HCT116 (cell line): Measurements from ENCODE around the gene ATP1B4. TPM values are rescaled to one million over a fixed set of nuclear protein-coding genes. Genes with fewer than 3 reads are reported as not detected.

Experiments
- ATAC-seq: fragments of 200-7000 bp; cut with Tn5 transposase; 2 replicates; pipeline ENCODE4 v1.9.1; 2020; ENCODE audit warnings: mild to moderate bottlenecking, moderate library complexity
- BruUV-seq: library from RNA; stranded (reverse); fragments of 400-500 nt; replicated peaks from 2 replicates; lab custom pipeline; 2021; lab: Mats Ljungman, UMichigan
- CTCF ChIA-PET: fragments of 300-600 bp; sonication (Branson Sonifier 250); formaldehyde crosslinking; loops from one replicate; lab custom pipeline; 2021; ENCODE audit warnings: antibody characterized with exemption; lab: Charles Lee
- POLR2A ChIA-PET: fragments of 300-600, 350-600 bp; sonication (Branson Sonifier 250); formaldehyde crosslinking; loops from one replicate; lab custom pipeline; 2021; ENCODE audit warnings: antibody characterized with exemption; lab: Charles Lee
- RAD21 ChIA-PET, 2 experiments: fragments of 300-600 bp; sonication (Branson Sonifier 250); formaldehyde crosslinking; loops; one replicate each; lab custom pipeline; 2023; ENCODE audit warnings: low total read pairs in 2 of 2; ENCODE audit not compliant: uncharacterized antibody in 2 of 2, unreplicated experiment in 2 of 2, low non-redundant PET in 1 of 2; lab: Charles Lee
- DNase-seq: peaks from one replicate; pipeline ENCODE4 v3.0.0-alpha.2; 2010; ENCODE audit warnings: low read depth, low spot score
- H2AFZ ChIP-seq: fragments of 200-600 bp; shearing (Covaris generic), sonication (generic); 2 replicates; pipeline ENCODE4 v1.6.1; 2017; ENCODE audit warnings: low read depth, mixed run types, mixed read lengths, antibody characterized with exemption, low read length; ENCODE audit not compliant: poor library complexity, severe bottlenecking
- H3K27ac ChIP-seq: 2 replicates; pipeline ENCODE4 v1.5.1; 2012; ENCODE audit warnings: low read depth, low read length
- H3K27me3 ChIP-seq: fragments of 200-600 bp; sonication (generic); 2 replicates; pipeline ENCODE4 v1.6.1; 2016; ENCODE audit warnings: mixed run types, low read length, mixed read lengths; ENCODE audit not compliant: insufficient read depth
- H3K36me3 ChIP-seq, 2 experiments: fragments of 200-500 bp in 1 of 2; fragments of 200-600 bp in 1 of 2; sonication (Bioruptor generic) in 1 of 2; sonication (generic) in 1 of 2; 2 replicates each; pipeline versions ENCODE4 v1.5.1 to v1.6.1; 2014 to 2016; ENCODE audit warnings: low read length in 2 of 2, inconsistent platforms in 1 of 2, mixed read lengths in 1 of 2, mixed run types in 1 of 2; ENCODE audit not compliant: insufficient read depth in 2 of 2, control insufficient read depth in 1 of 2
- H3K4me1 ChIP-seq, 2 experiments: fragments of 200-600 bp in 1 of 2; sonication (generic) in 1 of 2; 2 replicates each; pipeline versions ENCODE4 v1.5.1 to v1.6.1; 2012 to 2017; ENCODE audit warnings: low read length in 2 of 2, inconsistent platforms in 1 of 2, mild to moderate bottlenecking in 1 of 2, mixed read lengths in 1 of 2, mixed run types in 1 of 2, moderate library complexity in 1 of 2; ENCODE audit not compliant: insufficient read depth in 2 of 2, control insufficient read depth in 1 of 2
- H3K4me2 ChIP-seq: fragments of 200-600 bp; sonication (generic); 2 replicates; pipeline ENCODE4 v1.6.1; 2017; ENCODE audit warnings: mixed run types, low read length, mixed read lengths
- H3K4me3 ChIP-seq, 2 experiments: fragments of 200-600 bp in 1 of 2; sonication (generic) in 1 of 2; replicated peaks in 1 of 2; 2 replicates each; pipeline ENCODE4 v1.5.1; 2011 to 2016; ENCODE audit warnings: low read length in 2 of 2, control low read depth in 1 of 2, low read depth in 1 of 2, mild to moderate bottlenecking in 1 of 2, mixed read lengths in 1 of 2, mixed run types in 1 of 2
- H3K79me2 ChIP-seq: fragments of 200-600 bp; sonication (generic); 2 replicates; pipeline ENCODE4 v1.6.1; 2017; ENCODE audit warnings: mild to moderate bottlenecking, mixed run types, low read length, moderate library complexity, mixed read lengths; ENCODE audit not compliant: insufficient read depth
- H3K9ac ChIP-seq: fragments of 200-600 bp; sonication (generic); 2 replicates; pipeline ENCODE4 v1.6.1; 2016; ENCODE audit warnings: low read length, mixed read lengths
- H3K9me2 ChIP-seq: fragments of 200-600 bp; sonication (generic), shearing (Covaris generic); 2 replicates; pipeline ENCODE4 v1.6.1; 2017; ENCODE audit warnings: mixed run types, mild to moderate bottlenecking, moderate library complexity; ENCODE audit not compliant: insufficient read depth
- H3K9me3 ChIP-seq, 2 experiments: fragments of 200-500 bp in 1 of 2; fragments of 200-600 bp in 1 of 2; sonication (Bioruptor generic) in 1 of 2; sonication (generic) in 1 of 2; 2 replicates each; pipeline ENCODE4 v1.6.1; 2014 to 2017; ENCODE audit warnings: low read length in 2 of 2, mixed read lengths in 2 of 2, inconsistent platforms in 1 of 2, low read depth in 1 of 2, mild to moderate bottlenecking in 1 of 2, mixed run types in 1 of 2, moderate library complexity in 1 of 2; ENCODE audit not compliant: control insufficient read depth in 1 of 2, insufficient read depth in 1 of 2
- H4K20me1 ChIP-seq: fragments of 200-600 bp; sonication (generic), shearing (Covaris generic); 2 replicates; pipeline ENCODE4 v1.6.1; 2017; ENCODE audit warnings: mixed run types, mild to moderate bottlenecking, moderate library complexity; ENCODE audit not compliant: insufficient read depth
- ATF3 ChIP-seq: IDR thresholded peaks from 2 replicates; pipeline ENCODE4 v1.6.1; 2012
- CBX3 ChIP-seq: IDR thresholded peaks from 2 replicates; pipeline ENCODE4 v1.6.1; 2012; ENCODE audit warnings: low read depth
- CEBPB ChIP-seq: IDR thresholded peaks from 2 replicates; pipeline ENCODE4 v1.6.1; 2012; ENCODE audit warnings: low read depth
- EGR1 ChIP-seq: IDR thresholded peaks from 2 replicates; pipeline ENCODE4 v1.6.1; 2012; ENCODE audit warnings: low read depth
- EZH2 ChIP-seq: fragments of 200-600 bp; sonication (generic); IDR thresholded peaks from 2 replicates; pipeline ENCODE4 v1.6.1; 2017; ENCODE audit warnings: antibody characterized with exemption, mixed run types
- JUND ChIP-seq: IDR thresholded peaks from 2 replicates; pipeline ENCODE4 v1.6.1; 2012
- MAX ChIP-seq: IDR thresholded peaks from 2 replicates; pipeline ENCODE4 v1.6.1; 2012
- POLR2A ChIP-seq: IDR thresholded peaks from 2 replicates; pipeline ENCODE4 v1.7.0; 2011; ENCODE audit warnings: borderline replicate concordance; ENCODE audit not compliant: insufficient read depth, insufficient read length; ENCODE audit errors: extremely low read depth
- POLR2AphosphoS5 ChIP-seq: IDR thresholded peaks from 2 replicates; pipeline ENCODE4 v1.6.1; 2011; ENCODE audit warnings: mild to moderate bottlenecking, low read depth, low read length, moderate library complexity
- RAD21 ChIP-seq: IDR thresholded peaks from 2 replicates; pipeline ENCODE4 v1.6.1; 2012; ENCODE audit warnings: low read depth, mild to moderate bottlenecking
- SIN3A ChIP-seq: IDR thresholded peaks from 2 replicates; pipeline ENCODE4 v1.6.1; 2012; ENCODE audit warnings: low read depth
- SP1 ChIP-seq: IDR thresholded peaks from 2 replicates; pipeline ENCODE4 v1.6.1; 2012; ENCODE audit warnings: low read depth
- SRF ChIP-seq: IDR thresholded peaks from 2 replicates; pipeline ENCODE4 v1.6.1; 2012; ENCODE audit warnings: low read depth
- TCF7L2 ChIP-seq: IDR thresholded peaks from 2 replicates; pipeline ENCODE4 v1.7.0; 2011; ENCODE audit warnings: borderline replicate concordance, inconsistent platforms; ENCODE audit not compliant: insufficient read depth, insufficient read length; ENCODE audit errors: extremely low read depth
- YY1 ChIP-seq: IDR thresholded peaks from 2 replicates; pipeline ENCODE4 v1.6.1; 2011; ENCODE audit warnings: low read length, low read depth, moderate library complexity, mild to moderate bottlenecking; ENCODE audit not compliant: insufficient replicate concordance; ENCODE audit errors: extremely low read depth
- ZBTB33 ChIP-seq: IDR thresholded peaks from 2 replicates; pipeline ENCODE4 v1.6.1; 2011; ENCODE audit warnings: mild to moderate bottlenecking, low read length, moderate library complexity; ENCODE audit not compliant: insufficient replicate concordance; ENCODE audit errors: extremely low read depth
- ZFX ChIP-seq: fragments of 450-650 bp; IDR thresholded peaks from 2 replicates; pipeline ENCODE4 v1.6.1; 2017
- ZNF274 ChIP-seq: fragments of 200-500 bp; sonication (Bioruptor generic); IDR thresholded peaks from 2 replicates; pipeline ENCODE4 v1.6.1; 2014; ENCODE audit warnings: mild to moderate bottlenecking, low read depth, low read length, inconsistent platforms
- intact Hi-C: fragments of 100-400 bp; cut with micrococcal nuclease; formaldehyde crosslinking; loops from 2 replicates; pipeline ENCODE4 v1.10.0; 2022
- total RNA-seq: library from RNA; stranded (reverse); gene quantifications from one replicate; pipeline ENCODE4 v1.2.1, GENCODE V29; 2021; ENCODE audit not compliant: unreplicated experiment

ATP1B4 gene
- total RNA-seq, 1 experiment from 2014 or later, result not detected

- H4K20me1 ChIP-seq, result no peaks in the 10 kb centered on the region
- no peak overlapping the region for H2AFZ ChIP-seq
- no peaks in the 10 kb centered on the region for H3K36me3 ChIP-seq
- ChIA-PET POLR2A (no interaction called here), RAD21 (no interaction called here), CTCF (no interaction called here)
- H3K79me2 ChIP-seq, result no peaks in the 10 kb centered on the region
- DNase-seq, result no peak
- H3K4me1 ChIP-seq, result no peaks in the 10 kb centered on the region
- no peak overlapping the region for H3K4me2 ChIP-seq
- H3K27me3 ChIP-seq, result no peaks in the 10 kb centered on the region
- H3K27ac ChIP-seq, result no peak overlapping the region
- H3K9me2 ChIP-seq, result no peaks in the 10 kb centered on the region
- TF ChIP-seq MAX (no peak), SP1 (no peak), EGR1 (no peak), JUND (no peak), RAD21 (no peak), TCF7L2 (no peak), POLR2AphosphoS5 (no peak), CEBPB (no peak), ZFX (no peak), ATF3 (no peak), CBX3 (no peak), ZBTB33 (no peak), YY1 (no peak), POLR2A (no peak), ZNF274 (no peak), SIN3A (no peak), SRF (no peak), EZH2 (no peak)
- no peak for ATAC-seq
- no peaks in the 10 kb centered on the region for H3K9me3 ChIP-seq
- no TSS peak for BruUV-seq
- intact Hi-C loops, result no loop called here
- no peak overlapping the region for H3K9ac ChIP-seq
- no peak overlapping the region for H3K4me3 ChIP-seq
Measured at GRCh38 chrX:120402369-120402768, 40.5 kb downstream of the ATP1B4 start.
